Activated CD8-positive, alpha-beta memory T cell treated with anti-CD3 and anti-CD28 coated beads for 48 hours (primary cell): ENCODE measurements around the gene PLEKHG3.

Experiments used
- DNase-seq, 3 experiments: peaks; one replicate each; pipeline ENCODE4 v3.0.0-alpha.2; 2020; ENCODE audit warnings: low read depth in 2 of 3, low spot score in 2 of 3

The PLEKHG3 gene

GRCh38 chr14:64762044-64763034 lies 58.1 kb downstream of the PLEKHG3 start:
- no peak for DNase-seq

- DNase-seq = no peak
Measured at GRCh38 chr14:64763085-64763782, 59.0 kb downstream of the PLEKHG3 start.

GRCh38 chr14:64763801-64764621 lies 59.8 kb downstream of the PLEKHG3 start:
- DNase-seq = no peak

GRCh38 chr14:64764641-64765520 lies 60.7 kb downstream of the PLEKHG3 start:
- peak; percentile 37 to 49 (median 42) for DNase-seq

- DNase-seq = no peak
Measured at GRCh38 chr14:64765740-64766302, 61.6 kb downstream of the PLEKHG3 start.

- DNase-seq = no peak
Measured at GRCh38 chr14:64766430-64767151, 62.4 kb downstream of the PLEKHG3 start.

- no peak for DNase-seq
Measured at GRCh38 chr14:64767215-64767964, 63.2 kb downstream of the PLEKHG3 start.

GRCh38 chr14:64768401-64769095 lies 64.3 kb downstream of the PLEKHG3 start:
- DNase-seq = no peak

- DNase-seq = no peak
Measured at GRCh38 chr14:64769096-64770020, 65.1 kb downstream of the PLEKHG3 start.

- no peak for DNase-seq
Measured at GRCh38 chr14:64770751-64771150, 66.5 kb downstream of the PLEKHG3 start.

GRCh38 chr14:64771161-64771560 lies 66.9 kb downstream of the PLEKHG3 start:
- no peak for DNase-seq

GRCh38 chr14:64772397-64772950 lies 68.2 kb downstream of the PLEKHG3 start:
- no peak for DNase-seq

- no peak for DNase-seq
Measured at GRCh38 chr14:64773046-64773445, 68.8 kb downstream of the PLEKHG3 start.

- DNase-seq = no peak
Measured at GRCh38 chr14:64773577-64773976, 69.4 kb downstream of the PLEKHG3 start.

GRCh38 chr14:64774272-64774671 lies 70.0 kb downstream of the PLEKHG3 start:
- no peak for DNase-seq

- DNase-seq = no peak
Measured at GRCh38 chr14:64775081-64775777, 71.0 kb downstream of the PLEKHG3 start.
